ENCODE measurements around the gene MTIF3. TPM values are rescaled to one million over a fixed set of nuclear protein-coding genes. Genes with fewer than 3 reads are reported as not detected.

MTIF3 gene
- total and polyA plus RNA-seq, 2 donors (not counting 1 experiment from before 2014, with no cell fraction given), result 86.8 to 171 TPM

- DNase-seq (no peak), ATAC-seq (ENCODE audit: low read depth) (no peak)
- 0% methylated on average over 28 of the region's 34 CpGs for WGBS (ENCODE audit: insufficient coverage)
- Histone ChIP-seq H3K36me3 (replicated peaks in 1 of 2; ENCODE audit: control extremely low read depth in 1 of 2, control insufficient read depth in 1 of 2, extremely low read depth in 1 of 2, insufficient read depth in 2 of 2, low read length in 1 of 2) (no peaks in the 10 kb centered on the region), H3K9me3 (ENCODE audit: control extremely low read depth in 1 of 3, control insufficient read depth in 2 of 3, insufficient read depth in 1 of 3, low read length in 2 of 3) (peaks cover 0 to 4% (median 0%) of the 10 kb centered on the region in 3 donors), H3K4me2 (replicated peaks; ENCODE audit: low read depth, low read length, poor library complexity, severe bottlenecking) (peak overlapping the region; percentile 92), H3K27me3 (replicated peaks in 1 of 4; ENCODE audit: control extremely low read depth in 1 of 4, control insufficient read depth in 3 of 4, insufficient read depth in 4 of 4, low read length in 3 of 4) (no peaks in the 10 kb centered on the region), H3K4me3 (ENCODE audit: control extremely low read depth in 1 of 5, extremely low read depth in 1 of 5, insufficient read depth in 1 of 5, low read depth in 2 of 5, low read length in 4 of 5) (peak overlapping the region; percentile 71 to 94 (median 90)), H2AFZ (ENCODE audit: insufficient read depth, low read depth, low read length, poor library complexity, severe bottlenecking) (peak overlapping the region; percentile 85), H3K79me2 (ENCODE audit: control insufficient read depth, insufficient read depth, low read length) (peaks cover 22% of the 10 kb centered on the region), H3K9ac (ENCODE audit: low read length) (peak overlapping the region; percentile 92), H3K4me1 (ENCODE audit: control insufficient read depth in 2 of 2, insufficient read depth in 2 of 2, low read length in 2 of 2) (peaks cover 55 to 56% of the 10 kb centered on the region in 2 donors), H4K20me1 (ENCODE audit: control insufficient read depth, insufficient read depth, low read length, poor library complexity, severe bottlenecking) (no peaks in the 10 kb centered on the region), H3K27ac (ENCODE audit: low read length in 2 of 2) (peak overlapping the region; percentile 92 to 98)
- ChIA-PET POLR2A (interaction anchor here (0.8 to 5.5 kb wide), 6 partner anchors 9 to 169 kb away, joined by 3 to 106 read pairs (median 6); partner anchors contain the start of genes GTF3A and LNX2), CTCF (interaction anchor here (0.7 to 6.7 kb wide), 10 partner anchors 9 to 170 kb away, joined by 3 to 75 read pairs (median 3); partner anchors contain the start of genes GTF3A, LNX2 and POLR1D)
- intact Hi-C loops (cut with micrococcal nuclease), result loop anchor here (1.0 to 5.0 kb wide), 6 partner anchors 25 to 1208 kb away; partner anchors contain the start of genes CDK8, LNX2 and POMP
- peak overlapping the region; percentile 98 for H3K27ac Mint-ChIP-seq
- peaks cover 59% of the 10 kb centered on the region for H3K4me1 Mint-ChIP-seq
- H3K9me3 Mint-ChIP-seq (ENCODE audit: insufficient read depth), result no peaks in the 10 kb centered on the region
- peak overlapping the region; percentile 94 for H3K4me3 Mint-ChIP-seq
- TF ChIP-seq EZH2 (IDR thresholded peaks at IDR 0.05; ENCODE audit: borderline replicate concordance, insufficient read depth, low read depth, low read length, poor library complexity, severe bottlenecking) (no peak), CTCF (IDR thresholded peaks at IDR 0.05) (no peak)
- H3K27me3 Mint-ChIP-seq, result no peaks in the 10 kb centered on the region
Measured at GRCh38 chr13:27450921-27451471, 632 bp upstream of the MTIF3 start.

DNA sequence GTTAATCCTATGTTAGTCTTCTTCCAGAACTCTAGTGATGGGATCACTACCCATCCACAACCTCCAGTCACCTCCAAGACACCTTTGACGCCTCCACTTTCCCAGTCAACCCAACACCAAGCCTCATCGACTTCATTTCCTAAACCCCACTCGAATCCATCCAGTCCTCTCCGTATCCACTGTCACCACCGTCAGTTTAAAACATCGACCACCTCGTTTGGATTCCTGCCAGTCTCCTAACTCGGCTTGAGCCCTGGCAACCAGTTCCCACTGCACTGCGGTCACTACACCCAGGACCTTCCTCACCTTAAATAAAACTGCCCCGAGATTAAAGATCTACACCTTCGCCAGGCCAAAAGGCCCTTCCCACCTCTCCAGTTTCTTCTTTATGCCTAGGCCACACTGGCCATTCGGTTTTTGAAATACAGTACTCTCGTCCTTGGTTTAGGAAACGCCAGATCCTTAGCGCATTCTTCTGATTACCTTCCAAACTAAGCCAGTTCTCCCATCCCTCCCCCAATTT lies 1.2 kb downstream of the MTIF3 start:
- H3K4me1 ChIP-seq (ENCODE audit: control insufficient read depth in 2 of 2, insufficient read depth in 2 of 2, low read length in 2 of 2), result peaks cover 55 to 61% of the 10 kb centered on the region in 2 donors
- no peaks in the 10 kb centered on the region for H4K20me1 ChIP-seq (ENCODE audit: control insufficient read depth, insufficient read depth, low read length, poor library complexity, severe bottlenecking)
- no peaks in the 10 kb centered on the region for H3K27me3 Mint-ChIP-seq
- H3K4me1 Mint-ChIP-seq, result peaks cover 60% of the 10 kb centered on the region
- 61% methylated on average over 15 of the region's 15 CpGs for WGBS (ENCODE audit: insufficient coverage)
- ChIA-PET CTCF (interaction anchor here (0.9 to 6.7 kb wide), 3 partner anchors 24 to 172 kb away, joined by 3 to 75 read pairs (median 3); partner anchors contain the start of genes GTF3A and LNX2), POLR2A (interaction anchor here (1.6 to 5.5 kb wide), 4 partner anchors 24 to 171 kb away, joined by 7 to 106 read pairs (median 22); partner anchors contain the start of genes GTF3A and LNX2)
- peaks cover 41% of the 10 kb centered on the region for H3K79me2 ChIP-seq (ENCODE audit: control insufficient read depth, insufficient read depth, low read length)
- H3K4me3 Mint-ChIP-seq, result peak overlapping the region; percentile 94
- H3K9me3 Mint-ChIP-seq (ENCODE audit: insufficient read depth), result no peaks in the 10 kb centered on the region
- no peaks in the 10 kb centered on the region for H3K27me3 ChIP-seq (replicated peaks in 1 of 4; ENCODE audit: control extremely low read depth in 1 of 4, control insufficient read depth in 3 of 4, insufficient read depth in 4 of 4, low read length in 3 of 4)
- intact Hi-C loops (cut with micrococcal nuclease), result loop anchor here (10.0 kb wide), 2 partner anchors 596 to 826 kb away; no protein-coding TSS in a partner anchor
- H3K36me3 ChIP-seq (replicated peaks in 1 of 2; ENCODE audit: control extremely low read depth in 1 of 2, control insufficient read depth in 1 of 2, extremely low read depth in 1 of 2, insufficient read depth in 2 of 2, low read length in 1 of 2), result no peaks in the 10 kb centered on the region
- H3K4me2 ChIP-seq (replicated peaks; ENCODE audit: low read depth, low read length, poor library complexity, severe bottlenecking), result peak overlapping the region; percentile 92
- TF ChIP-seq CTCF (IDR thresholded peaks at IDR 0.05) (no peak), EZH2 (IDR thresholded peaks at IDR 0.05; ENCODE audit: borderline replicate concordance, insufficient read depth, low read depth, low read length, poor library complexity, severe bottlenecking) (no peak)
- peaks cover 0 to 4% (median 0%) of the 10 kb centered on the region in 3 donors for H3K9me3 ChIP-seq (ENCODE audit: control extremely low read depth in 1 of 3, control insufficient read depth in 2 of 3, insufficient read depth in 1 of 3, low read length in 2 of 3)
- no peak for DNase-seq
- H3K4me3 ChIP-seq (ENCODE audit: control extremely low read depth in 1 of 5, extremely low read depth in 1 of 5, insufficient read depth in 1 of 5, low read depth in 2 of 5, low read length in 4 of 5), result peak overlapping the region; percentile 71 to 94 (median 90)
- peak overlapping the region; percentile 92 to 98 for H3K27ac ChIP-seq (ENCODE audit: low read length in 2 of 2)
- H3K27ac Mint-ChIP-seq, result peak overlapping the region; percentile 98
- ATAC-seq (ENCODE audit: low read depth), result no peak
- H3K9ac ChIP-seq (ENCODE audit: low read length), result peak overlapping the region; percentile 92
- peak overlapping the region; percentile 85 for H2AFZ ChIP-seq (ENCODE audit: insufficient read depth, low read depth, low read length, poor library complexity, severe bottlenecking)
